CD14-positive monocyte (primary cell): ENCODE results near the gene PPP1R1B. TPM values are rescaled to one million over a fixed set of nuclear protein-coding genes. Genes with fewer than 3 reads are reported as not detected.

Source experiments
- DNase-seq, 3 donors: peaks; one replicate each; pipeline ENCODE4 v3.0.0-alpha.2; 2011 to 2022
- H2AFZ ChIP-seq: 2 replicates; pipeline ENCODE4 v1.6.0; 2012; ENCODE audit warnings: mild to moderate bottlenecking, low read depth, low read length, inconsistent platforms; ENCODE audit not compliant: insufficient read depth, poor library complexity, severe bottlenecking
- H3K27ac ChIP-seq, 2 donors: 1 replicate in 1 of 2; 2 replicates in 1 of 2; pipeline ENCODE4 v1.5.1; 2012 to 2013; ENCODE audit warnings: low read length in 2 of 2, control low read depth in 1 of 2, inconsistent platforms in 1 of 2, low read depth in 1 of 2, mild to moderate bottlenecking in 1 of 2
- H3K27me3 ChIP-seq, 2 donors: one replicate each; pipeline versions ENCODE4 v1.6.0 to v1.6.1; 2011 to 2013; ENCODE audit warnings: low read length in 2 of 2; ENCODE audit not compliant: control insufficient read depth in 2 of 2, insufficient read depth in 2 of 2
- H3K36me3 ChIP-seq, 2 donors: replicated peaks in 1 of 2; 1 replicate in 1 of 2; 2 replicates in 1 of 2; pipeline versions ENCODE4 v1.5.1 to v1.6.1; 2012 to 2013; ENCODE audit warnings: low read length in 2 of 2, control low read depth in 1 of 2, inconsistent platforms in 1 of 2, mild to moderate bottlenecking in 1 of 2; ENCODE audit not compliant: insufficient read depth in 2 of 2, control insufficient read depth in 1 of 2
- H3K4me1 ChIP-seq, 2 donors: 1 replicate in 1 of 2; 2 replicates in 1 of 2; pipeline versions ENCODE4 v1.5.1 to v1.6.1; 2012 to 2013; ENCODE audit warnings: low read length in 2 of 2, control low read depth in 1 of 2, inconsistent platforms in 1 of 2, mild to moderate bottlenecking in 1 of 2, moderate library complexity in 1 of 2; ENCODE audit not compliant: insufficient read depth in 2 of 2, control insufficient read depth in 1 of 2
- H3K4me2 ChIP-seq: replicated peaks from 2 replicates; pipeline ENCODE3; 2012; ENCODE audit warnings: low read length, moderate library complexity, mild to moderate bottlenecking; ENCODE audit not compliant: poor library complexity, severe bottlenecking; ENCODE audit errors: extremely low read depth
- H3K4me3 ChIP-seq, 3 experiments: fragments of 200-600 bp in 1 of 3; sonication (generic) in 1 of 3; replicated peaks in 1 of 3; 1 replicate in 2 of 3; 2 replicates in 1 of 3; pipeline ENCODE4 v1.5.1; 2011 to 2013; ENCODE audit warnings: low read length in 3 of 3, mild to moderate bottlenecking in 3 of 3, control low read depth in 2 of 3, low read depth in 2 of 3, inconsistent platforms in 1 of 3, moderate library complexity in 1 of 3
- H3K79me2 ChIP-seq: 2 replicates; pipeline ENCODE4 v1.6.0; 2012; ENCODE audit warnings: mild to moderate bottlenecking, control low read depth, inconsistent platforms, low read length, moderate library complexity; ENCODE audit not compliant: insufficient read depth
- H3K9ac ChIP-seq: 2 replicates; pipeline ENCODE4 v1.6.0; 2017; ENCODE audit warnings: low read length, mild to moderate bottlenecking; ENCODE audit not compliant: insufficient read depth, poor library complexity, severe bottlenecking
- H3K9me3 ChIP-seq, 2 donors: replicated peaks in 1 of 2; 1 replicate in 1 of 2; 2 replicates in 1 of 2; pipeline versions ENCODE4 v1.5.1 to v1.6.1; 2012 to 2013; ENCODE audit warnings: low read length in 2 of 2, control low read depth in 1 of 2; ENCODE audit not compliant: control insufficient read depth in 1 of 2, insufficient read depth in 1 of 2
- H4K20me1 ChIP-seq: 2 replicates; pipeline ENCODE4 v1.6.0; 2012; ENCODE audit warnings: mild to moderate bottlenecking, low read length, control low read depth, moderate library complexity; ENCODE audit not compliant: insufficient read depth
- H3K27ac Mint-ChIP-seq, 7 donors: one replicate each; pipeline ENCODE4 v1.8.0; 2020; ENCODE audit warnings: mild to moderate bottlenecking in 7 of 7, mixed read lengths in 7 of 7, moderate library complexity in 6 of 7, inconsistent platforms in 2 of 7
- H3K27me3 Mint-ChIP-seq, 3 donors: one replicate each; pipeline ENCODE4 v1.8.0; 2021 to 2022; ENCODE audit warnings: low read depth in 3 of 3, mild to moderate bottlenecking in 3 of 3, mixed read lengths in 3 of 3, moderate library complexity in 3 of 3, inconsistent platforms in 1 of 3
- H3K36me3 Mint-ChIP-seq, 2 donors: one replicate each; pipeline ENCODE4 v1.8.0; 2020; ENCODE audit warnings: mixed read lengths in 2 of 2, inconsistent platforms in 1 of 2, mild to moderate bottlenecking in 1 of 2
- H3K4me1 Mint-ChIP-seq: one replicate; pipeline ENCODE4 v1.8.0; 2020; ENCODE audit warnings: mild to moderate bottlenecking, mixed read lengths
- H3K4me3 Mint-ChIP-seq, 2 donors: one replicate each; pipeline ENCODE4 v1.8.0; 2020; ENCODE audit warnings: mild to moderate bottlenecking in 2 of 2, mixed read lengths in 2 of 2, moderate library complexity in 1 of 2
- H3K9me3 Mint-ChIP-seq, 7 donors: one replicate each; pipeline ENCODE4 v1.8.0; 2020 to 2022; ENCODE audit warnings: mixed read lengths in 7 of 7, mild to moderate bottlenecking in 6 of 7, moderate library complexity in 6 of 7, inconsistent platforms in 2 of 7
- CTCF ChIP-seq: fragments of 200-600 bp; IDR thresholded peaks from one replicate; pipeline ENCODE4 v1.8.0; 2022; ENCODE audit warnings: antibody characterized with exemption, mild to moderate bottlenecking
- WGBS: methylation state at CpG from one replicate; pipeline ENCODE4 v1.1.5; 2013; ENCODE audit warnings: missing lambda C conversion rate; ENCODE audit not compliant: insufficient coverage; 5-methylcytosine and 5-hydroxymethylcytosine counted together
- intact Hi-C, 2 donors: fragments of 100-400 bp; cut with micrococcal nuclease; formaldehyde crosslinking; loops; one replicate each; pipeline versions ENCODE4 v1.15.0 to v1.15.1; 2023
- polyA plus RNA-seq, 3 donors: library from polyadenylated mRNA; depleted of rRNA in 1 of 3; unstranded in 2 of 3; stranded (reverse) in 1 of 3; fragments of 300-500 nt in 2 of 3; fragments of >200 nt in 1 of 3; fragmentation: Illumina TruSeq in 2 of 3; gene quantifications; 1 replicate in 2 of 3; 2 replicates in 1 of 3; pipeline ENCODE4 v1.2.3, GENCODE V29; 2012 to 2021

PPP1R1B gene
- polyA plus RNA-seq, 3 donors = 0.05 TPM; not detected in 2

- peaks cover 16 to 59% of the 10 kb centered on the region in 2 donors for H3K27me3 ChIP-seq
- H3K9ac ChIP-seq = no peak overlapping the region
Measured at GRCh38 chr17:39622380-39623006, 4.3 kb upstream of the PPP1R1B start.

More at GRCh38 chr17:39622380-39623006, 4.3 kb upstream of the PPP1R1B start:
- H4K20me1 ChIP-seq = no peaks in the 10 kb centered on the region
- no peak for TF ChIP-seq CTCF
- peak overlapping the region; percentile 46 for H2AFZ ChIP-seq
- H3K9me3 Mint-ChIP-seq = peaks cover 0 to 8% (median 2%) of the 10 kb centered on the region in 7 donors
- H3K9me3 ChIP-seq = no peaks in the 10 kb centered on the region
- peaks cover 16 to 29% of the 10 kb centered on the region in 2 donors for H3K4me1 ChIP-seq
- peaks cover 51 to 80% (median 71%) of the 10 kb centered on the region in 3 donors for H3K27me3 Mint-ChIP-seq
- DNase-seq = no peak
- peak overlapping the region in 1 of 2 donors; percentile 25 for H3K4me3 Mint-ChIP-seq
- peak overlapping the region in 2 of 7 donors; percentile 48 to 66 for H3K27ac Mint-ChIP-seq
- no peaks in the 10 kb centered on the region for H3K36me3 ChIP-seq
- H3K4me2 ChIP-seq = peak overlapping the region; percentile 45
- no peak overlapping the region for H3K27ac ChIP-seq
- H3K4me3 ChIP-seq = no peak overlapping the region
- peaks cover 25% of the 10 kb centered on the region for H3K4me1 Mint-ChIP-seq
- no peaks in the 10 kb centered on the region for H3K79me2 ChIP-seq
- no peaks in the 10 kb centered on the region for H3K36me3 Mint-ChIP-seq
- intact Hi-C loops = loop anchor here (1.0 to 5.0 kb wide), 7 partner anchors 12 to 132 kb away; partner anchors contain the start of genes MIEN1 (in 1 of the 2), PNMT (in 1 of the 2) and TCAP (in 1 of the 2)
- WGBS = 60% methylated on average over 4 of the region's 16 CpGs
